NAMALWA (cell line): ENCODE measurements around the gene ACO2.
"Not testable (repeated sequence)": the region's sequence is repeated elsewhere in the genome, so short reads cannot be mapped to it uniquely, and the experiment has no call there.

Source experiments
- DNase-seq: peaks from one replicate; pipeline ENCODE4 v3.0.0-alpha.2; 2015; ENCODE audit warnings: low spot score

ACO2 gene

DNA sequence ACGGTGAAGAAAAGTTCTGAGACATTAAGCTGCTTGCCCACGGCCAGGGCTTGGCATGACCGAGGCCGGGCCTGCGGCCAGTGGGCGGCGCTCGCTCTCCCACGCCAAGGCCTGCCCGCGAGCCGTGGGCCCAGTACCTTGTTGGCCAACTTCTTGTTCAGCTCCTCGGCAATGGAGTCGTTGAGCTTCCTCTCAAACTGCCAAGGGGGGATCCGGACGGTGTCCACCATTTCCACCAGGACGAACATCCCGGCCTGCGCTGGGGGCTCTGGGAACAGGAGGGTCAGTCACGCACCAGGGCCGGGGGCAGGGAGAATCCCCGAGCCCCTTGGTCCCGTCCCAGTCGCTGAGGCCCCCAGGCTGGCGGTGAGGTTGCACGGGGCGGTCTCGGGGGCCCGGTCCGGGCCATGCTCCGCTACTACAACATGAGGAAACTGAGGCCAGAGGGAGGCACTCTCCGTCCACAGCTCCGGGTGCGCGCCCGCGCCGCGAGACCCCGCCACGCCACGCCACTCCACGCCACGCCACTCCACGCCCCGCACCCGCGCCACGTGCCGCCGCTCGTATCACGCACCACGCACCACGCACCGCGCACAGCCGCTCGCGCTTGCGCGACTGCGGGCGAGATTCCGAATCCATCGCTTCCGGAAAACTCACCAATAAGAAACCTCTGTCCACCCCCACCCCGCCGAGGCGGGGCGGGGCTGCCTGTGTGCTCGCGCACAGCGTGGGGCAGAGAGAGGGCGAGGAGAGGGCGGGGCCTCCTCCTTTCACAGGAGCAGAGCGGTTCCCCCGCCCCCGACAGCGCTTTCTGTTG, 75.1 kb downstream of the ACO2 start, which contains the start of gene POLR3H:
TSS of gene POLR3H (minus strand) at position 617 of the 817 bp plus-strand sequence. CDS start at position 248, 369 bp downstream.
- peak; percentile 99 for DNase-seq

GRCh38 chr22:41544671-41545476, 76.0 kb downstream of the ACO2 start:
- peak; percentile 41 for DNase-seq

DNA sequence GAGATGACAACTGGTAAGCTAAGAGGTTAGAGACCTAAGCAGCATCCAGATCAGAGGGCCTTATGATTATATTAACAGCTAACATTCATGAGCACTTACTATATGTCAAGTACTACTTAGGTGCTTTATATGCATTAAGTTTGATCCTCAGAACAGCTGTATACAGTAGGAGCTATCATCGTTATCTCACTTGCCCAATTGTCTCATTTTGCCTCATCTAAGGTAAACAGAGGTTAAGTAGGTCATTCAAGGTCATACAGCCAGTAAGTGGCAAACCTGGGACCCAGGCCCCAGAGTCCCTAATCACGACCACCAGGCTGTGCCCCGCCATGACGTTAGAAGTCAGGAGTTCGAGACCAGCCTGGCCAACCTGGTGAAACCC, 79.9 kb downstream of the ACO2 start:
- no peak for DNase-seq

DNA sequence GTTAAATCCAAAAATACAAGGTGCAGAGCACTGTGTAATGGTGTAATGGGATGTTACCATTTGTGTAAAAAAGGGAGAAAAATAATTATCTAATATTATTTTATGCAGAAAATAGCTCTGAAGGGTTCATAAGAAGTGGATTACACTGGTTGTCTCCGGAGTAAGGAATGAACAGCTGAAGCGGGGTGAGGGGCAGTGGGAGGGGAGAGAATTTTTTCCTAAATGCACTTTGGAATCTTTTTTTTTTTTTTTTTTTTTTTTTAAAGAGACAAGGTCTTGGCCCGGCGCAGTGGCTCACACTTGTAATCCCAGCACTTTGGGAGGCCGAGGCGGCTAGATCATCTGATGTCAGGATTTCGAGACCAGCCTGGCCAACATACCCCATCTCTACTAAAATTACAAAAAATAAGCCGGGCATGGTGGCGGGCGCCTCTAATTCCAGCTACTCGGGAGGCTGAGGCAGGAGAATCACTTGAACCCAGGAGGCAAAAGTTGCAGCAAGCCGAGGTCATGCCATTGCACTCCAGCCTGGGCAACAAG, 82.1 kb downstream of the ACO2 start:
- no peak for DNase-seq

- no peak for DNase-seq
Measured at GRCh38 chr22:41551877-41552582, 83.1 kb downstream of the ACO2 start.

GRCh38 chr22:41555325-41555982, 86.5 kb downstream of the ACO2 start:
- DNase-seq, result no peak

GRCh38 chr22:41556561-41556960, 87.6 kb downstream of the ACO2 start:
- no peak for DNase-seq

DNA sequence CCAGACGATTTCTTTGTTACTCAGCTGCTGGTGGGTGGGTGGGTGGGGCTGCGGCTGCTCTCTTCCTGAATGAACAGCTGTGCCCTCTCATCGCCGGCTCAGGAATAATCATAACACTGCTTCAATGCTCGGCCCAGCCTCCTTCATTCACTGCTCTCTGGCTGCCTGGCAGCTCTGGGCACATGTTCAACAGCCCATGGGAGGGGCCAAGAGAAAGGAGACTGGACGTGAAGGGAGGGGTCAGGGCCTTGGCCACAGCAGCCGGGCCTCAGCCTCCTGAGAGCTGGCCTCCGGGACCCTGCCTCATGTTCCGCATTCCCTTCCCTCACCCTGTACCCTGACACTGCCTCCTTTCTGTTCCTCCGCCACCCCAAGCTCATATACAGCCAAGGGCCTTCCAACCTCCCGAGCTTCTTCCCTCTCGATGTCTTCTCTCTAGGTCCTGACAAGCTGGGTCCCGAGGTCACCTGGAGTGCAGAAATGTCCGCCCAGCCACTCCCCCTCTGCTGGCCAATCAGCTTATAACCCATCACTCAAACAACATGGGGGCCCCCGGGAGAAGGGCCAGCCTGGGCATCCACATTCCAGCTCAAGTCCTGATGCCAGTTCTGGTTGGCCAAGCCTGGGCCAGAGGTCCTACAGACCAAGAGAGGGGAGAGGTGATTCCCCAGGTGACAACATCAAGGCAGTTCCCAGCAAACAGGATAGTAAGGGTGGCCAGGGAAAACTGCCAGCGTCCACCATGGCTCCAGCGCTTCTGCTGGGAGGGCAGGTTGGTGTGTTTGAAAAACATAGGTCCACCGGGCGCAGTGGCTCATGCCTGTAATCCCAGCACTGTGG, 88.7 kb downstream of the ACO2 start:
- no peak for DNase-seq

DNA sequence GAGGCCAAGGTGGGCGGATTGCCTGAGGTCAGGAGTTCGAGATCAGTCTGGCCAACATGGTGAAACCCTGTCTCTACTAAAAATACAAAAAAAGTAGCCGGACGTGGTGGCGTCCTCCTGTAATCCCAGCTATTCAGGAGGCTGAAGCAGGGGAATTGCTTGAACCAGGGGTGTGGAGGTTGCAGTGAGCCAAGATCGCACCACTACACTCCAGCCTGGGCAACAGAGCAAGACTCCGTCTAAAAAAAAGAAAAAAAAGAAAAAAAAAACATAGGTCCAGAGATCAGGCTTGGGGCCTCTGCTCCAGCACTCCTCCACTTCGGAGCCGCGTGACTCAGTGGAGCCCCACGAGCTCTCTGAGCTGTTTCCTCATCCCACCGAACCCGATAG, 89.3 kb downstream of the ACO2 start:
- DNase-seq, result not testable (repeated sequence)

DNA sequence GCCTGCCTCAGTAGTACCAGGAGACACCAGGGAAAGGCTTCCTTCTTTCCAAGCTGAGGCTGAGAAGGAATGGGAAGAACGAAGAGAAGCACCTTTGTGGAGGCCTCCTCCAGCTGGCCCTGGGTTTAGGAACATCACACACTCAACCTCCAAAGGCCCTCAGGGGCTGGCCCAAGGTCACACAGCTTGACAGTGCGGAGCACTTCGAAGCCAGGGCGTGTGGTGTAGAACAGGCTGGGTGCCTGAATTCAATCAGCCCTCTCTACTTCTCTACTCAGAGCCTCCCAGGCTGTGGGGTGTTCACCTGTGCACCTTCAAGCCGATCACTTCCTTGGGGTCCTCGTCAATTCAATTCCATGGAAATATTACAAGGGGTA, 91.2 kb downstream of the ACO2 start:
- DNase-seq, result no peak

DNA sequence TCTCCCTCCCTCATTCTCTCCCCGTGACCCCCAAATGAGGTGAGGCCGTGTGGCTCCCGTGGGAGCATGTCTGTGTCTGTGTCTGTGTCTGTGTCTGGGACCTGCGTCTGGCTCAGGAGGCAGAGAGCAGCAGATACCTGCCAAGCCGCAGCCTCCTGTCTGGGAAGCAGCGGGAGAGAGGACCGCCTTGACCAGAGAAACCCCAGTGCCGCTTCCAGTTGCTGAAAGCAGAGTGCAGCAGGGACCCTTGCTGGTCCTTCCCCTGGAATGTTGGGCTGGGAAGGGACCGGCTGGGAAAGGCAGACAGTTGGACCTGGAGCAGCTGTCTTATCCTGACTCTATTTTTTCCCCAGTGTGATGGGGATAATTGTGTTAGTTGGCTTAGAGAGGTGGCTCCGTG, 92.4 kb downstream of the ACO2 start:
- no peak for DNase-seq

- DNase-seq, result no peak
Measured at GRCh38 chr22:41561788-41562187, 92.9 kb downstream of the ACO2 start.

DNA sequence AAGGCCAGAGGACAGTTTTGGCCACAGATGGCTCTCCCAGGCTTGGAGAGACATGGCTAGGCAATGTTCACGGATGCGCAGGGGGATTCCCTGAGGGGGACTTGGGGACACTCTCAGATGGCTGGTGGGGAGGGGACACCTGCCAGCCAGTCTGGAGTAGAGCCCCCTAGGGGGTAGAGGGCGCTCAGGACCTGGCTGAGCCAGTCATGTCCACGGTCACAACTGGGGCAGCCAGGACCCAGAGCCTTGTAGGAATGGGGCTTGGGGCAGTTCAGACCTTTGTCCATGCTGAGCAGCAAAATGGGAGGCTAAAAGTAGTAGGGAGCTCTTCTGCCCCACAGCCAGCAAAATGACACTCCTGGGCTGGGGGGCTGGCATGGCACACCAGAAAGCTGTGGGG, 93.5 kb downstream of the ACO2 start:
- DNase-seq, result no peak

GRCh38 chr22:41563051-41563711, 94.3 kb downstream of the ACO2 start:
- no peak for DNase-seq

DNA sequence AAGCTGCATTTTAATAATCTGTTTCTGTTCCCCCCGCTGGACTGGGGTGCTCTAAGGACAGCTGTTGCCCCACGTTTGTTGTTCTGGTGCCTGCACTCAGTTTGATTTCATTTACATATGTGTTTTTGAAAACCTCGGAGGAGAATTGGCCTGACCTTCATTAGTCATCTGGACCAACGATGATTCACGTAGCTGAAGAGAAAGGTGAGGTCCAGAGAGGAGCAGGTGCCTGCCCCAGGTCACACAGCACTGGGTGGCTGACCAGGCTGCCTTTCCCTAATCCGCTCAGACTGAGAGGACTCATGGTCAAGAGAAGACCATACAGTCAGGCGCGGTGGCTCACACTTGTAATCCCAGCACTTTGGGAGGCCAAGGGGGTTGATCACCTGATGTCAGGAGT, 95.6 kb downstream of the ACO2 start:
- DNase-seq, result no peak

GRCh38 chr22:41565403-41566054, 96.6 kb downstream of the ACO2 start:
- no peak for DNase-seq

GRCh38 chr22:41567512-41567768, 98.5 kb downstream of the ACO2 start:
- DNase-seq, result no peak

DNA sequence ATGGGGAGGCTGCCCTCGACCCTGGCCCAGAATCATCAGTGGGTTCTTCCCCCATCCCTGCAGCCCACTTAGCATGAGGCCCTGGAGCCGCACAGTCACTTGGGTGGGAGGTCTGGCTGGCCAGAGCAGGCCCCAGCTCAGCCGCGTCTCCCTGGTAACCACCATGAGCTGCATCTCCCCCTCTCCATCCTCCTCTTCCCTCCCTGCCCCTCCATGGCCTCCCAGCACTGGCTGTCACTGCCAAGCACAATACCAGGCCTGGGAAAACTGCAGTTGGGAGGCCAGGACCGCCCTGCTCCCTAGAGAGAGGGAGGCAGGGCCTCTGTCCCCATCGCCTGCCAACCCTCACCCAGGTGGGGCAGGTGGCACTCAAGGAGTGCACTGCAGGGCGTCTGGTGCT, 99.9 kb downstream of the ACO2 start:
- DNase-seq, result no peak

- no peak for DNase-seq
Measured at GRCh38 chr22:41570221-41570620, 101.3 kb downstream of the ACO2 start.

- DNase-seq, result no peak
Measured at GRCh38 chr22:41571786-41572185, 102.9 kb downstream of the ACO2 start.
